Natural killer cell treated with Interleukin-12 subunit alpha and Interleukin-12 subunit beta and Interleukin-15 and Interleukin-18, amount 100 ng/mL, for 72 hours (primary cell): ENCODE data around the gene GSTA3. TPM values are rescaled to one million over a fixed set of nuclear protein-coding genes. Genes with fewer than 3 reads are reported as not detected.
"Not testable (repeated sequence)": the region's sequence is repeated elsewhere in the genome, so short reads cannot be mapped to it uniquely, and the experiment has no call there.

Source experiments
- ATAC-seq, 2 donors: fragments of 150-1000 bp; cut with Tn5 transposase in 1 of 2; sonication (Bioruptor Pico), chemical (Tn5 transposase) in 1 of 2; 2 replicates each; pipeline ENCODE4 v1.10.0; 2021
- DNase-seq: peaks from one replicate; pipeline ENCODE4 v3.0.0; 2022; ENCODE audit warnings: low spot score
- H3K27ac Mint-ChIP-seq, 2 donors: 1 replicate in 1 of 2; 2 replicates in 1 of 2; pipeline ENCODE4 v1.8.0; 2022; ENCODE audit warnings: mixed read lengths in 2 of 2, mild to moderate bottlenecking in 1 of 2, moderate library complexity in 1 of 2
- H3K27me3 Mint-ChIP-seq, 2 donors: 1 replicate in 1 of 2; 2 replicates in 1 of 2; pipeline ENCODE4 v1.8.0; 2022; ENCODE audit warnings: mixed read lengths in 2 of 2
- H3K36me3 Mint-ChIP-seq: one replicate; pipeline ENCODE4 v1.8.0; 2022; ENCODE audit warnings: mixed read lengths
- H3K4me1 Mint-ChIP-seq, 2 donors: 1 replicate in 1 of 2; 2 replicates in 1 of 2; pipeline ENCODE4 v1.8.0; 2022; ENCODE audit warnings: low read depth in 2 of 2, mixed read lengths in 2 of 2, mild to moderate bottlenecking in 1 of 2
- H3K4me3 Mint-ChIP-seq: one replicate; pipeline ENCODE4 v1.8.0; 2022; ENCODE audit warnings: mixed read lengths
- H3K9me3 Mint-ChIP-seq: 2 replicates; pipeline ENCODE4 v1.8.0; 2022; ENCODE audit warnings: mixed read lengths
- total RNA-seq, 2 donors: library from RNA; stranded (reverse); gene quantifications; one replicate each; pipeline ENCODE4 v1.2.3, GENCODE V29; 2022

The GSTA3 gene
- total RNA-seq, 2 donors from 2014 or later = not detected

- not testable (repeated sequence) for ATAC-seq, H3K9me3 Mint-ChIP-seq, H3K27ac Mint-ChIP-seq, H3K4me3 Mint-ChIP-seq, H3K4me1 Mint-ChIP-seq, H3K36me3 Mint-ChIP-seq, DNase-seq
- peaks cover 14 to 26% of the 10 kb centered on the region in 2 donors for H3K27me3 Mint-ChIP-seq
Measured at GRCh38 chr6:52870335-52871091, 39.0 kb downstream of the GSTA3 start.

GRCh38 chr6:52868899-52869298, 40.6 kb downstream of the GSTA3 start:
- DNase-seq, H3K36me3 Mint-ChIP-seq, ATAC-seq, H3K27ac Mint-ChIP-seq, H3K4me3 Mint-ChIP-seq, H3K9me3 Mint-ChIP-seq, H3K4me1 Mint-ChIP-seq: not testable (repeated sequence)
- H3K27me3 Mint-ChIP-seq = peaks cover 11 to 34% of the 10 kb centered on the region in 2 donors

- ATAC-seq (no peak), DNase-seq (no peak)
- Mint-ChIP-seq H3K27me3 (peaks cover 10 to 33% of the 10 kb centered on the region in 2 donors), H3K9me3 (no peaks in the 10 kb centered on the region), H3K4me1 (no peaks in the 10 kb centered on the region), H3K4me3 (no peak overlapping the region), H3K27ac (no peak overlapping the region), H3K36me3 (no peaks in the 10 kb centered on the region)
Measured at GRCh38 chr6:52868240-52868639, 41.3 kb downstream of the GSTA3 start.

GRCh38 chr6:52861151-52861550, 48.3 kb downstream of the GSTA3 start:
- not testable (repeated sequence) for H3K9me3 Mint-ChIP-seq, H3K4me3 Mint-ChIP-seq, DNase-seq, H3K27ac Mint-ChIP-seq, ATAC-seq, H3K4me1 Mint-ChIP-seq, H3K36me3 Mint-ChIP-seq
- peaks cover 16 to 35% of the 10 kb centered on the region in 2 donors for H3K27me3 Mint-ChIP-seq

- no peak for ATAC-seq
- H3K9me3 Mint-ChIP-seq = no peaks in the 10 kb centered on the region
- no peak overlapping the region for H3K27ac Mint-ChIP-seq
- no peaks in the 10 kb centered on the region for H3K4me1 Mint-ChIP-seq
- no peaks in the 10 kb centered on the region for H3K36me3 Mint-ChIP-seq
- no peak overlapping the region for H3K4me3 Mint-ChIP-seq
- DNase-seq = no peak
- H3K27me3 Mint-ChIP-seq = peaks cover 34 to 35% of the 10 kb centered on the region in 2 donors
Measured at GRCh38 chr6:52858416-52858815, 51.1 kb downstream of the GSTA3 start.

GRCh38 chr6:52856137-52856536, 53.4 kb downstream of the GSTA3 start:
- H3K9me3 Mint-ChIP-seq, H3K4me1 Mint-ChIP-seq, H3K4me3 Mint-ChIP-seq, H3K27ac Mint-ChIP-seq, DNase-seq, ATAC-seq, H3K36me3 Mint-ChIP-seq: not testable (repeated sequence)
- peaks cover 35 to 40% of the 10 kb centered on the region in 2 donors for H3K27me3 Mint-ChIP-seq

GRCh38 chr6:52849137-52849536, 60.4 kb downstream of the GSTA3 start:
- no peaks in the 10 kb centered on the region for H3K36me3 Mint-ChIP-seq
- H3K27ac Mint-ChIP-seq = no peak overlapping the region
- H3K27me3 Mint-ChIP-seq = peaks cover 40 to 46% of the 10 kb centered on the region in 2 donors
- DNase-seq = no peak
- no peaks in the 10 kb centered on the region for H3K9me3 Mint-ChIP-seq
- no peaks in the 10 kb centered on the region for H3K4me1 Mint-ChIP-seq
- no peak overlapping the region for H3K4me3 Mint-ChIP-seq
- ATAC-seq = peak in 1 of 2 donors; percentile 60

Other genes starting within 250 kb of the GSTA3 start
- gene TMEM14A, start 238.6 kb downstream of the GSTA3 start, total RNA-seq = 10 to 100 TPM in 1 of 2 donors, 1 to 10 TPM in 1; 9.4 to 12.0 TPM
- gene GSTA2, start 146.2 kb downstream of the GSTA3 start, total RNA-seq = not detected
- gene GSTA1, start 105.9 kb downstream of the GSTA3 start, total RNA-seq = not detected
- gene GSTA5, start 68.9 kb downstream of the GSTA3 start, total RNA-seq = not detected
- 1 to 10 TPM in 1 of 2 donors, under 1 TPM in 1; 0.89 to 1.5 TPM for gene GSTA4, start 85.6 kb upstream of the GSTA3 start, total RNA-seq
- 10 to 100 TPM in 1 of 2 donors, 1 to 10 TPM in 1; 4.3 to 10.0 TPM for gene CILK1, start 152.1 kb upstream of the GSTA3 start, total RNA-seq
- 10 to 100 TPM; 62.8 to 74.9 TPM for gene FBXO9, start 155.7 kb upstream of the GSTA3 start, total RNA-seq
- gene GCM1, start 239.1 kb upstream of the GSTA3 start, total RNA-seq = under 1 TPM in 1 of 2 donors, not detected in 1; 0.24 TPM